Measurements from ENCODE around the gene SKA2. TPM values are rescaled to one million over a fixed set of nuclear protein-coding genes. Genes with fewer than 3 reads are reported as not detected.

SKA2 gene
- total and polyA plus RNA-seq, 9 of the 15 experiments (the other 6 are each of a cell fraction or from before 2014, with no cell fraction given) = 58.1 to 183 (median 133) TPM

DNA sequence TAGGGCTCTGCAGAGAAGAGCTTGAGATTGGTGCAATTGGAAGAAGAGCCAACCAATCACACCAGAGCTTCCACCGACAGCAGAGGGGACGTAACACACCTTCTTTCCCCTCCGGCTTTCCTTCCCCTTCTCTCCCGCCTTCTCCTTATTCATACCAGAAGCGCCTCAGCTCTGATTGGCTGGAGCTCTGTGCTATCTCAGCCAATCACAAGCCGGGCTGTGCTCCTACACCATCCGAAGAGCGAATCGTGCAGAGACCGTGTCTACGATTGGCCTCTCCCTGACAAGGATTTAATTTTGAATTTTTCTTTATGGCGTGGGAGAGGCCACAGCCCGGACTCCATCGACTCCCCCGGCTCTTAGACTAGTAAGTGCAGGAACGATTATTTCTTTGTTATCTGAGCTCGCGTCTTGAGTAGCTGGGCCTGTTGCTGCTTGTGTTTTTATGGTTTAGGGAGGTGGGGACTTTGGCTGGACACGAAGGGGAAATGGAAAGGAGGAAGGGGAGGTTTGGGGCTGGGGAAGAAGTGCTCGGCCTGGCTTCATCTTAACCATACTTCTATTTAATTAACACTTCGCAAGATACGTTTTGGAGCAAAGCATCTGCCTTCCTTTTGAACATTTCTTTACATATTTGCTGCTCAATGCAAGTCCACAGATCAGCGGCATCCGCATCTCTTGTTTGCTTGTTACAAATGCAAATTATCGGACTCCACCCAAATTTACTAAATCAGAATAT is 622 bp upstream of the SKA2 start, which contains the start of gene PRR11 (continued):
- TF ChIP-seq ZNF79 (CRISPR knock-in tag; IDR thresholded peaks at IDR 0.05; ENCODE audit: low read depth) = no peak
- TF ChIP-seq ZBTB1 (CRISPR knock-in tag; IDR thresholded peaks at IDR 0.05; ENCODE audit: borderline replicate concordance, low read depth) = no peak
- TF ChIP-seq BCOR (IDR thresholded peaks at IDR 0.05) = 0 out of 2 replicates have a peak, but pooled peaks have one; percentile 29
- TF ChIP-seq, protein P1, sequence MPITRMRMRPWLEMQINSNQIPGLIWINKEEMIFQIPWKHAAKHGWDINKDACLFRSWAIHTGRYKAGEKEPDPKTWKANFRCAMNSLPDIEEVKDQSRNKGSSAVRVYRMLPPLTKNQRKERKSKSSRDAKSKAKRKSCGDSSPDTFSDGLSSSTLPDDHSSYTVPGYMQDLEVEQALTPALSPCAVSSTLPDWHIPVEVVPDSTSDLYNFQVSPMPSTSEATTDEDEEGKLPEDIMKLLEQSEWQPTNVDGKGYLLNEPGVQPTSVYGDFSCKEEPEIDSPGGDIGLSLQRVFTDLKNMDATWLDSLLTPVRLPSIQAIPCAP (CRISPR knock-in tag; IDR thresholded peaks at IDR 0.05; ENCODE audit: borderline replicate concordance) = no peak
- no peak for TF ChIP-seq SMAD2 (IDR thresholded peaks at IDR 0.05; ENCODE audit: low read depth, low read length)
- no peak for TF ChIP-seq ZNF41 (CRISPR knock-in tag; conservative IDR thresholded peaks at IDR 0.05)
- peak; percentile 85; the same call in 1 of the 2 replicates for TF ChIP-seq MBD2 (IDR thresholded peaks at IDR 0.05; ENCODE audit: borderline replicate concordance, low read depth)
- peak; percentile 33; the same call in 1 of the 2 replicates for TF ChIP-seq GATAD2B (IDR thresholded peaks at IDR 0.05; ENCODE audit: borderline replicate concordance)
- no peak for TF ChIP-seq ZNF175 (CRISPR knock-in tag; IDR thresholded peaks at IDR 0.05; ENCODE audit: low read depth)
- TF ChIP-seq ASH1L (IDR thresholded peaks at IDR 0.05; ENCODE audit: borderline replicate concordance, low read depth, partially characterized antibody) = peak; percentile 78
- TF ChIP-seq, protein P2, sequence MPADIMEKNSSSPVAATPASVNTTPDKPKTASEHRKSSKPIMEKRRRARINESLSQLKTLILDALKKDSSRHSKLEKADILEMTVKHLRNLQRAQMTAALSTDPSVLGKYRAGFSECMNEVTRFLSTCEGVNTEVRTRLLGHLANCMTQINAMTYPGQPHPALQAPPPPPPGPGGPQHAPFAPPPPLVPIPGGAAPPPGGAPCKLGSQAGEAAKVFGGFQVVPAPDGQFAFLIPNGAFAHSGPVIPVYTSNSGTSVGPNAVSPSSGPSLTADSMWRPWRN (IDR thresholded peaks at IDR 0.05; ENCODE audit: low read depth) = no peak
- TF ChIP-seq, protein P3, sequence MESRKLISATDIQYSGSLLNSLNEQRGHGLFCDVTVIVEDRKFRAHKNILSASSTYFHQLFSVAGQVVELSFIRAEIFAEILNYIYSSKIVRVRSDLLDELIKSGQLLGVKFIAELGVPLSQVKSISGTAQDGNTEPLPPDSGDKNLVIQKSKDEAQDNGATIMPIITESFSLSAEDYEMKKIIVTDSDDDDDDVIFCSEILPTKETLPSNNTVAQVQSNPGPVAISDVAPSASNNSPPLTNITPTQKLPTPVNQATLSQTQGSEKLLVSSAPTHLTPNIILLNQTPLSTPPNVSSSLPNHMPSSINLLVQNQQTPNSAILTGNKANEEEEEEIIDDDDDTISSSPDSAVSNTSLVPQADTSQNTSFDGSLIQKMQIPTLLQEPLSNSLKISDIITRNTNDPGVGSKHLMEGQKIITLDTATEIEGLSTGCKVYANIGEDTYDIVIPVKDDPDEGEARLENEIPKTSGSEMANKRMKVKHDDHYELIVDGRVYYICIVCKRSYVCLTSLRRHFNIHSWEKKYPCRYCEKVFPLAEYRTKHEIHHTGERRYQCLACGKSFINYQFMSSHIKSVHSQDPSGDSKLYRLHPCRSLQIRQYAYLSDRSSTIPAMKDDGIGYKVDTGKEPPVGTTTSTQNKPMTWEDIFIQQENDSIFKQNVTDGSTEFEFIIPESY (CRISPR knock-in tag; IDR thresholded peaks at IDR 0.05) = no peak
- no peak for TF ChIP-seq PRPF4 (IDR thresholded peaks at IDR 0.05; ENCODE audit: insufficient read depth, low read depth, low read length, poor library complexity, severe bottlenecking)
- no peak for TF ChIP-seq ZC3H8 (IDR thresholded peaks at IDR 0.05)
- TF ChIP-seq, protein P4, sequence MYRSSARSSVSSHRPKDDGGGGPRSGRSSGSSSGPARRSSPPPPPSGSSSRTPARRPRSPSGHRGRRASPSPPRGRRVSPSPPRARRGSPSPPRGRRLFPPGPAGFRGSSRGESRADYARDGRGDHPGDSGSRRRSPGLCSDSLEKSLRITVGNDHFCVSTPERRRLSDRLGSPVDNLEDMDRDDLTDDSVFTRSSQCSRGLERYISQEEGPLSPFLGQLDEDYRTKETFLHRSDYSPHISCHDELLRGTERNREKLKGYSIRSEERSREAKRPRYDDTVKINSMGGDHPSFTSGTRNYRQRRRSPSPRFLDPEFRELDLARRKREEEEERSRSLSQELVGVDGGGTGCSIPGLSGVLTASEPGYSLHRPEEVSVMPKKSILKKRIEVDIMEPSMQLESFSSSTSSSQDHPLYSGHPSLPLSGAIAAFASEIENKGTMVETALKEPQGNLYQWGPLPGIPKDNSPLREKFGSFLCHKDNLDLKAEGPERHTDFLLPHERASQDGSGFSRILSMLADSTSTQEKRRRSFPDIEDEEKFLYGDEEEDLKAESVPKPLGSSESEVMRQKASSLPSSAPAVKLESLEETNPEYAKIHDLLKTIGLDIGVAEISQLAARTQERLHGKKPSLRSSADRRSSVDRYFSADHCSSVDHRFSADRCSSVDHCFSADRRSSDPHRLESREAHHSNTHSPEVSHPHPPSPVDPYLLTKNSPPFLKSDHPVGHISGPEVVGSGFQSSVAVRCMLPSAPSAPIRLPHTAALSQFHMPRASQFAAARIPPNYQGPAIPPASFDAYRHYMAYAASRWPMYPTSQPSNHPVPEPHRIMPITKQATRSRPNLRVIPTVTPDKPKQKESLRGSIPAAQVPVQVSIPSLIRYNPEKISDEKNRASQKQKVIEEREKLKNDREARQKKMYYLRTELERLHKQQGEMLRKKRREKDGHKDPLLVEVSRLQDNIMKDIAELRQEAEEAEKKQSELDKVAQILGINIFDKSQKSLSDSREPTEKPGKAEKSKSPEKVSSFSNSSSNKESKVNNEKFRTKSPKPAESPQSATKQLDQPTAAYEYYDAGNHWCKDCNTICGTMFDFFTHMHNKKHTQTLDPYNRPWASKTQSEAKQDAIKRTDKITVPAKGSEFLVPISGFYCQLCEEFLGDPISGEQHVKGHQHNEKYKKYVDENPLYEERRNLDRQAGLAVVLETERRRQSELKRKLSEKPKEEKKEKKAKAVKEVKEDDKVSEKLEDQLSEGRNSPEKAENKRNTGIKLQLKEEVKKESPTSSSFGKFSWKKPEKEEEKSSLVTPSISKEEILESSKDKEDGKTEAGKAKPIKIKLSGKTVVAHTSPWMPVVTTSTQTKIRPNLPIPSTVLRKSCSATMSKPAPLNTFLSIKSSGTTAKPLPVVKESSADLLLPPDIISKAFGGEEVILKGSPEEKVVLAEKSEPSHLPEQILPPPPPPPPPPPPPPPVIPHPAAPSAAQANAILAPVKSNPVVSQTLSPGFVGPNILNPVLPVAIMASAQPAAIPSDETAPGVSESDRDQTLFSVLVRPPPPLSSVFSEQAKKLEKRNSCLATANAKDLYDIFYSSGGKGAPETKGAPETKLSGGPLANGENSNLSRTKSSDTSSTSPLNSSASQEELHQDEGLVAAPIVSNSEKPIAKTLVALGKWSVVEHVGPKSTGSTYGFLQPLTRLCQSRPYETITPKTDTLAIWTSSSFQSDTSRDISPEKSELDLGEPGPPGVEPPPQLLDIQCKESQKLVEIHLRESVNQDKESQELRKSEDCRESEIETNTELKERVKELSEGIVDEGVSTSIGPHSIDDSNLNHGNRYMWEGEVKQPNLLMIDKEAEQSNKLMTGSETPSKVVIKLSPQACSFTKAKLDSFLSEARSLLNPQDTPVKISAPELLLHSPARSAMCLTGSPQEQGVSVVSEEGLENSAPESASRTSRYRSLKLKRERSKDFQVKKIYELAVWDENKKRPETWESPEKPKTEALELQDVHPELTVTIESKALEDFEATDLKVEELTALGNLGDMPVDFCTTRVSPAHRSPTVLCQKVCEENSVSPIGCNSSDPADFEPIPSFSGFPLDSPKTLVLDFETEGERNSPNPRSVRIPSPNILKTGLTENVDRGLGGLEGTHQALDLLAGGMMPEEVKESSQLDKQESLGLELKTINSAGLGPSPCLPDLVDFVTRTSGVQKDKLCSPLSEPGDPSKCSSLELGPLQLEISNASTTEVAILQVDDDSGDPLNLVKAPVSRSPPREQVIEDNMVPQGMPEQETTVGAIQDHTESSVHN (IDR thresholded peaks at IDR 0.05; ENCODE audit: borderline replicate concordance in 1 of 2, low read depth in 1 of 2) = no peak

All from K562 (cell line).